Measurements from ENCODE around the gene MELK. TPM values are rescaled to one million over a fixed set of nuclear protein-coding genes. Genes with fewer than 3 reads are reported as not detected.

Gene MELK
- total and polyA plus RNA-seq, 2 of the 4 experiments (the other 2 are of a cell fraction) = 20.8 to 27.4 TPM

DNA sequence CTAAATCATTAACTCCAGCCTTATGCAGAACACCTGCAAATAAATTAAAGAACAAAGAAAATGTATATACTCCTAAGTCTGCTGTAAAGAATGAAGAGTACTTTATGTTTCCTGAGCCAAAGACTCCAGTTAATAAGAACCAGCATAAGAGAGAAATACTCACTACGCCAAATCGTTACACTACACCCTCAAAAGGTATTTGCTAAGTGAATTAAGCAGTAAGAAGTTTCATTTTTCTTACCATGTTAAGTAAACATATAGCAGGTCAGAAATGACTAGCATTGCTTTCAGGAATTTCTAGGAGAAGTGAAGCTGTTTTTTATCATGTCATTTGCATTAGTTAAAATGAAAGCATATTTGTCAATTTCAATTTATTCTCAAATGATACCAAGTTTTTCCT is 92.7 kb downstream of the MELK start:
- H4K8ac ChIP-seq (ENCODE audit: low read depth in 2 of 2, low read length in 2 of 2) = no peak overlapping the region
- no peak overlapping the region for H3K4me2 ChIP-seq (ENCODE audit: low read depth, low read length)
- in situ Hi-C loops (cut with MboI; ENCODE audit: low sequenced_read_pairs) (no loop called here), intact Hi-C loops (cut with micrococcal nuclease) (no loop called here), dilution Hi-C loops (cut with HindIII; ENCODE audit: low sequenced_read_pairs, unreplicated experiment) (no loop called here)
- no TSS peak for BruUV-seq (replicated peaks)
- TF ChIP-seq RAD21 (IDR thresholded peaks at IDR 0.05; ENCODE audit: low read length) (no peak), RCOR1 (IDR thresholded peaks at IDR 0.05; ENCODE audit: insufficient replicate concordance, low read length) (no peak), MAFK (IDR thresholded peaks at IDR 0.05; ENCODE audit: low read depth, low read length) (no peak), CHD1 (IDR thresholded peaks at IDR 0.05; ENCODE audit: low read depth, low read length) (no peak), RFX5 (IDR thresholded peaks at IDR 0.05; ENCODE audit: low read depth, low read length) (no peak), SMC3 (IDR thresholded peaks at IDR 0.05; ENCODE audit: low read depth, low read length) (no peak), CEBPB (IDR thresholded peaks at IDR 0.05; ENCODE audit: low read depth, low read length) (no peak), MXI1 (IDR thresholded peaks at IDR 0.05; ENCODE audit: borderline replicate concordance, low read depth, low read length) (no peak), FOS (IDR thresholded peaks at IDR 0.05; ENCODE audit: low read depth, low read length) (no peak), NFE2L2 (IDR thresholded peaks at IDR 0.05; ENCODE audit: low read depth, low read length) (no peak), BHLHE40 (IDR thresholded peaks at IDR 0.05; ENCODE audit: low read depth, low read length) (no peak), MAZ (IDR thresholded peaks at IDR 0.05; ENCODE audit: borderline replicate concordance, low read depth, low read length) (no peak)
- TF ChIP-seq, protein P1, sequence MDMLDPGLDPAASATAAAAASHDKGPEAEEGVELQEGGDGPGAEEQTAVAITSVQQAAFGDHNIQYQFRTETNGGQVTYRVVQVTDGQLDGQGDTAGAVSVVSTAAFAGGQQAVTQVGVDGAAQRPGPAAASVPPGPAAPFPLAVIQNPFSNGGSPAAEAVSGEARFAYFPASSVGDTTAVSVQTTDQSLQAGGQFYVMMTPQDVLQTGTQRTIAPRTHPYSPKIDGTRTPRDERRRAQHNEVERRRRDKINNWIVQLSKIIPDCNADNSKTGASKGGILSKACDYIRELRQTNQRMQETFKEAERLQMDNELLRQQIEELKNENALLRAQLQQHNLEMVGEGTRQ (IDR thresholded peaks at IDR 0.05; ENCODE audit: low read depth, low read length) = no peak
- TF ChIP-seq, protein P2, sequence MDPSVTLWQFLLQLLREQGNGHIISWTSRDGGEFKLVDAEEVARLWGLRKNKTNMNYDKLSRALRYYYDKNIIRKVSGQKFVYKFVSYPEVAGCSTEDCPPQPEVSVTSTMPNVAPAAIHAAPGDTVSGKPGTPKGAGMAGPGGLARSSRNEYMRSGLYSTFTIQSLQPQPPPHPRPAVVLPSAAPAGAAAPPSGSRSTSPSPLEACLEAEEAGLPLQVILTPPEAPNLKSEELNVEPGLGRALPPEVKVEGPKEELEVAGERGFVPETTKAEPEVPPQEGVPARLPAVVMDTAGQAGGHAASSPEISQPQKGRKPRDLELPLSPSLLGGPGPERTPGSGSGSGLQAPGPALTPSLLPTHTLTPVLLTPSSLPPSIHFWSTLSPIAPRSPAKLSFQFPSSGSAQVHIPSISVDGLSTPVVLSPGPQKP (IDR thresholded peaks at IDR 0.05; ENCODE audit: borderline replicate concordance, low read depth, low read length) = no peak
- TF ChIP-seq, protein P3, sequence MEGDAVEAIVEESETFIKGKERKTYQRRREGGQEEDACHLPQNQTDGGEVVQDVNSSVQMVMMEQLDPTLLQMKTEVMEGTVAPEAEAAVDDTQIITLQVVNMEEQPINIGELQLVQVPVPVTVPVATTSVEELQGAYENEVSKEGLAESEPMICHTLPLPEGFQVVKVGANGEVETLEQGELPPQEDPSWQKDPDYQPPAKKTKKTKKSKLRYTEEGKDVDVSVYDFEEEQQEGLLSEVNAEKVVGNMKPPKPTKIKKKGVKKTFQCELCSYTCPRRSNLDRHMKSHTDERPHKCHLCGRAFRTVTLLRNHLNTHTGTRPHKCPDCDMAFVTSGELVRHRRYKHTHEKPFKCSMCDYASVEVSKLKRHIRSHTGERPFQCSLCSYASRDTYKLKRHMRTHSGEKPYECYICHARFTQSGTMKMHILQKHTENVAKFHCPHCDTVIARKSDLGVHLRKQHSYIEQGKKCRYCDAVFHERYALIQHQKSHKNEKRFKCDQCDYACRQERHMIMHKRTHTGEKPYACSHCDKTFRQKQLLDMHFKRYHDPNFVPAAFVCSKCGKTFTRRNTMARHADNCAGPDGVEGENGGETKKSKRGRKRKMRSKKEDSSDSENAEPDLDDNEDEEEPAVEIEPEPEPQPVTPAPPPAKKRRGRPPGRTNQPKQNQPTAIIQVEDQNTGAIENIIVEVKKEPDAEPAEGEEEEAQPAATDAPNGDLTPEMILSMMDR (conservative IDR thresholded peaks at IDR 0.05; ENCODE audit: low read depth, low read length) = no peak
- ATAC-seq (ENCODE audit: low read depth) (no peak), DNase-seq (peak; percentile 8)
- no peaks in the 10 kb centered on the region for H3K9me3 ChIP-seq (ENCODE audit: control insufficient read depth, insufficient read depth, low read length)
- no peak overlapping the region for H3K9ac ChIP-seq (ENCODE audit: low read depth, low read length)
- H4K5ac ChIP-seq (ENCODE audit: low read depth, low read length) = no peak overlapping the region
- CTCF ChIA-PET = no interaction called here
- no peaks in the 10 kb centered on the region; the same call in 1 of the 2 replicates for H3K36me3 ChIP-seq (ENCODE audit: control insufficient read depth, insufficient read depth, low read length)
- H3K4me3 ChIP-seq (ENCODE audit: insufficient read depth, low read depth, low read length) = no peak overlapping the region
- H2BK15ac ChIP-seq (ENCODE audit: low read depth, low read length) = no peak overlapping the region
- no peak overlapping the region for H3K56ac ChIP-seq (ENCODE audit: extremely low read depth, insufficient read depth, low read length)
- H4K91ac ChIP-seq (ENCODE audit: insufficient read depth, low read depth, low read length) = no peak overlapping the region
- no peak overlapping the region for H3K14ac ChIP-seq (replicated peaks; ENCODE audit: low read depth, low read length)
- H4K20me1 ChIP-seq (ENCODE audit: insufficient read depth, low read length) = no peaks in the 10 kb centered on the region
- H3K79me1 ChIP-seq (ENCODE audit: low read depth in 1 of 2, low read length in 2 of 2) = peaks cover 14 to 17% of the 10 kb centered on the region in 2 experiments; a peak in 3 of 4 replicates
- no peak overlapping the region for H2AFZ ChIP-seq (replicated peaks; ENCODE audit: low read length, poor library complexity)
- H3K4ac ChIP-seq (ENCODE audit: low read depth, low read length) = no peak overlapping the region
- no peak overlapping the region for H3K18ac ChIP-seq (ENCODE audit: low read depth, low read length)
- H3K4me1 ChIP-seq (ENCODE audit: control insufficient read depth, insufficient read depth, low read length) = peaks cover 5% of the 10 kb centered on the region
- no peak overlapping the region for H2BK5ac ChIP-seq (ENCODE audit: low read depth, low read length, poor library complexity, severe bottlenecking)
- no CpG with 5 or more reads among the region's 2 CpGs for WGBS, 2 experiments (ENCODE audit: extremely low coverage in 2 of 2, insufficient read length in 1 of 2)
- POLR2A ChIA-PET (ENCODE audit: unreplicated experiment) = no interaction called here
- H2BK20ac ChIP-seq (ENCODE audit: low read depth, low read length) = no peak overlapping the region
- no peaks in the 10 kb centered on the region for H3K27me3 ChIP-seq (ENCODE audit: control insufficient read depth, insufficient read depth, low read length)
- no peak overlapping the region for H2BK120ac ChIP-seq (ENCODE audit: low read depth, low read length)
- no peak overlapping the region for H2AK5ac ChIP-seq (ENCODE audit: low read depth, low read length)
- no peak overlapping the region for H2AK9ac ChIP-seq (replicated peaks; ENCODE audit: low read depth, low read length, poor library complexity)
- no peak overlapping the region for H3K27ac ChIP-seq (ENCODE audit: insufficient read depth, low read length)
- H3K9me1 ChIP-seq (ENCODE audit: insufficient read depth, low read length) = peaks cover 7% of the 10 kb centered on the region; the same call in 1 of the 2 replicates
- no peak overlapping the region for H3K23ac ChIP-seq (ENCODE audit: low read depth, low read length)
